Suprapubic skin (tissue), 3 donors: ENCODE results near the gene ABI1.

ENCODE experiments used
- EP300 ChIP-seq: sonication (generic); formaldehyde crosslinking; IDR thresholded peaks from one replicate; pipeline ENCODE4 v1.6.1; 2017; ENCODE audit warnings: antibody characterized with exemption
- POLR2A ChIP-seq, 2 donors: fragments of 450-650 bp; IDR thresholded peaks; one replicate each; pipeline ENCODE4 v1.6.1; 2017; ENCODE audit warnings: antibody characterized with exemption in 2 of 2, mild to moderate bottlenecking in 2 of 2, moderate library complexity in 2 of 2
- TF ChIP-seq, protein P1 (sequence below), 2 donors: fragments of 200-600 bp in 1 of 2; fragments of 450-650 bp in 1 of 2; sonication (generic) in 1 of 2; IDR thresholded peaks; one replicate each; pipeline ENCODE4 v1.5.1; 2016 to 2019; ENCODE audit warnings: antibody characterized with exemption in 2 of 2, mild to moderate bottlenecking in 1 of 2, moderate library complexity in 1 of 2

GRCh38 chr10:26697922-26698608 is 162.7 kb downstream of the ABI1 start:
- TF ChIP-seq, protein P1, sequence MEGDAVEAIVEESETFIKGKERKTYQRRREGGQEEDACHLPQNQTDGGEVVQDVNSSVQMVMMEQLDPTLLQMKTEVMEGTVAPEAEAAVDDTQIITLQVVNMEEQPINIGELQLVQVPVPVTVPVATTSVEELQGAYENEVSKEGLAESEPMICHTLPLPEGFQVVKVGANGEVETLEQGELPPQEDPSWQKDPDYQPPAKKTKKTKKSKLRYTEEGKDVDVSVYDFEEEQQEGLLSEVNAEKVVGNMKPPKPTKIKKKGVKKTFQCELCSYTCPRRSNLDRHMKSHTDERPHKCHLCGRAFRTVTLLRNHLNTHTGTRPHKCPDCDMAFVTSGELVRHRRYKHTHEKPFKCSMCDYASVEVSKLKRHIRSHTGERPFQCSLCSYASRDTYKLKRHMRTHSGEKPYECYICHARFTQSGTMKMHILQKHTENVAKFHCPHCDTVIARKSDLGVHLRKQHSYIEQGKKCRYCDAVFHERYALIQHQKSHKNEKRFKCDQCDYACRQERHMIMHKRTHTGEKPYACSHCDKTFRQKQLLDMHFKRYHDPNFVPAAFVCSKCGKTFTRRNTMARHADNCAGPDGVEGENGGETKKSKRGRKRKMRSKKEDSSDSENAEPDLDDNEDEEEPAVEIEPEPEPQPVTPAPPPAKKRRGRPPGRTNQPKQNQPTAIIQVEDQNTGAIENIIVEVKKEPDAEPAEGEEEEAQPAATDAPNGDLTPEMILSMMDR (IDR thresholded peaks at IDR 0.05) = no peak
- no peak for TF ChIP-seq POLR2A (IDR thresholded peaks at IDR 0.05)
- TF ChIP-seq EP300 = no peak
